AG08396 (cell line): Measurements from ENCODE around the gene AARSD1.
A peak's percentile ranks its signal among the peaks of the same experiment; 100 is the strongest.
"Not testable (repeated sequence)": the region's sequence is repeated elsewhere in the genome, so short reads cannot be mapped to it uniquely, and the experiment has no call there.

Experiments
- DNase-seq: peaks from one replicate; pipeline ENCODE4 v3.0.0; 2012; ENCODE audit warnings: low spot score, mixed read lengths

Gene AARSD1

GRCh38 chr17:42920106-42920900 lies 44.0 kb downstream of the AARSD1 start:
- no peak for DNase-seq

DNA sequence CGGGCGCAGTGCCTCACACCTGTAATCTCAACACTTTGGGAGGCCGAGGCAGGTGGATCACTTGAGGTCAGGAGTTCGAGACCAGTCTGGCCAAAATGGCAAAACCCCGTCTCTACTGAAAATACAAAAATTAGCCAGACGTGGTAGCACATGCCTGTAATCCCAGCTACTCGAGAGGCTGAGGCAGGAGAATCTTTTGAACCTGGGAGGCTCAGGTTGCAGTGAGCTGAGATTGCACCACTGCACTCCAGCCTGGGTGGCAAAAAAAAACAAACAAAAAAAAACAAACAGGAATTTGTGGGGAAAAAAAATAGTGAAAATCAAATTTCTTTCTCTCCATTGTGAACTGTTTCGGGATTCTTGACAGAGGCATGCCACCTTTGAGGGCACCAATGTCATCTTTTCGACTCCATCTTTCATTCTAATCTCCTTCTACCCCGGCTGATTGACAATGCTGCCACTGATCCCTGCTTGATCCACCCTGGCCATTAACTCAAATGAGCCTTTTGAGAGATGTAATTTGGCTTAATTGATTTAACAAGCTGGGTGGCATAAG lies 44.7 kb downstream of the AARSD1 start:
- DNase-seq, result not testable (repeated sequence)

GRCh38 chr17:42918902-42919521 lies 45.2 kb downstream of the AARSD1 start:
- no peak for DNase-seq

DNA sequence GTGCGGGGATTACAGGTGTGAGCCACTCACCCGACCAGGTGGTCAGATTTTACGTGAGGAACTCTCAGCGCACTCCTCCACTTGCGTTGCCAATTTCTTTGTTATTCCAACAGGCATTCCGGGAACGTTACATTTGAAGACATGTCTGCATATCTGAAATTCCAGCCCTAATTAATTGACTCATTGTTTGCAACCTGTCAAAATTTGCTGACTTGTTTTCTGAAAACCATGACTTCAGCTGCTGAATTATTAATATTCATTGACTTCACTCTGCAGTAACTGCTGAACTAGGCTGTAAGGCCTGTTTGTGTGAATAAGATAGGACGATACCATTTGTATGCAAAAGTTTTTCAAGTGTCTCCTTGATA lies 47.0 kb downstream of the AARSD1 start:
- DNase-seq, result no peak

- DNase-seq, result not testable (repeated sequence)
Observed at GRCh38 chr17:42916388-42917235, 47.6 kb downstream of the AARSD1 start.

DNA sequence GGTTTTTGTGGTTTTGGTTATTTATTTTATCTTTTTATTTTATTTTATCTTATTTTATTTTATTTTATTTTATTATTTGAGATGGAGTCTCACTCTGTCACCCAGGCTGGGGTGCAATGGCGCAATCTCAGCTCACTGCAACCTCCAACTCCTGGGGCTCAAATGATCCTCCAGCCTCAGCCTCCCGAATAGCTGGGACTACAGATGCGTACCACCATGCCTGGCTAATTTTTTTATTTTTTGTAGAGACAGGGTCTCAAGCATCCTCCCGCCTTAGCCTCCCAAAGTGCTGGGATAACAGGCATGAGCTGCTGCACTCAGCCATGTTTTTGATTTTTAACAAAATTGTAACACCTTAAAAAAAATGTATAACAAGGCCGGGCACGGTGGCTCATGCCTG lies 49.0 kb downstream of the AARSD1 start:
- not testable (repeated sequence) for DNase-seq

- no peak for DNase-seq
Observed at GRCh38 chr17:42913981-42914617, 50.2 kb downstream of the AARSD1 start.

DNA sequence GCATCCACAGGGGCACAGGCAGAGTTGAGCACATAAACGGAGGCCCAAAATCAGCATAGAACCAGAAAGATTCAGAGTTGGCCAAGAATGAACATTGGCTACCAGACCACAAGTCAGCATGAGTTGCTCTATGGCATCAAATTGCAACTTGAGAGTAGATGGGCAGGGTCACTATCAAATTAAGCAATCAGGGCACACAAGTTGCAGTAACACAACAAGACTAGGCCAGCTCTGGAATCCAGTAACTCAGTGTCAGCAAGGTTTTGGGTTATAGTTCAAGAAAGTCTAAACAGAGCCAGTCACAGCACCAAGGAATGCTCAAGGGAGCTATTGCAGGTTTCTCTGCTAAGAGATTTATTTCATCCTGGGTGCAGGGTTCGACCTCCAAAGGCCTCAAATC lies 50.7 kb downstream of the AARSD1 start:
- DNase-seq, result peak; percentile 14

DNA sequence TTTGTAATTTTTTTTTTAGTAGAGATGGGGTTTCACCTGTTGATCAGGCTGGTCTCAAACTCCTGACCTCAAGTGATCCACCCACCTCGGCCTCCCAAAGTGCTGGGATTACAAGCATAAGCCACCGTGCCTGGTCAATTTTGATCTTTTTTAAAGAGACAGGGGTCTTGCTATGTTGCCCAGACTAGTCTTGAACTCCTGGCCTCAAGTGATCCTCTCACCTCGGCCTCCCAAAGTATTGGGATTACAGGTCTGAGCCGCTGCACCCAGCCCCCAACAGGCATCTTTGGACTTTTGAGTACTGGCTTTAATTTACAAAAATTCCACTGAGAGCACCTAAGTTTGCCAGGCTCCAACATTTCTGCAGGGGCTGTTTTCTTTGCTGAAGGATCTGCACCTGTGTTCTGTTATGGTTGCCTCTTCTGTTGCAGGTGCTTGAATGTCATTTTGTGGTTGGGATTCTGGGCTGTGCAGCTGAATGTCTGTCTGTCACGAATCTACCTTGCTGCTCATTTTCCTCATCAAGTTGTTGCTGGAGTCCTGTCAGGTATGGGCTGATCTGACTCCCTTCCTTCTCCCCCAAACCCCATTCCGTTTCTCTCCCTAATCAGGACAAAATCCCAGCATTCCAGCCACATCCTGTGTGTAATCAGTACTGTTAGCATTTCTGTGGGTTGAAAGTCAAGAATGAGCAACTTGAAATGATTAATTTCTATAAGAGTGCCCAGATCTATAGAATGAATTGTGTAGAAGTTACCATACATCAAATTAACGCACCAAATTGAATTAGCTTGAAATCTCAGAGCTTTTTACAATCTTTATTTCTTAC lies 55.2 kb downstream of the AARSD1 start:
- DNase-seq, result no peak

DNA sequence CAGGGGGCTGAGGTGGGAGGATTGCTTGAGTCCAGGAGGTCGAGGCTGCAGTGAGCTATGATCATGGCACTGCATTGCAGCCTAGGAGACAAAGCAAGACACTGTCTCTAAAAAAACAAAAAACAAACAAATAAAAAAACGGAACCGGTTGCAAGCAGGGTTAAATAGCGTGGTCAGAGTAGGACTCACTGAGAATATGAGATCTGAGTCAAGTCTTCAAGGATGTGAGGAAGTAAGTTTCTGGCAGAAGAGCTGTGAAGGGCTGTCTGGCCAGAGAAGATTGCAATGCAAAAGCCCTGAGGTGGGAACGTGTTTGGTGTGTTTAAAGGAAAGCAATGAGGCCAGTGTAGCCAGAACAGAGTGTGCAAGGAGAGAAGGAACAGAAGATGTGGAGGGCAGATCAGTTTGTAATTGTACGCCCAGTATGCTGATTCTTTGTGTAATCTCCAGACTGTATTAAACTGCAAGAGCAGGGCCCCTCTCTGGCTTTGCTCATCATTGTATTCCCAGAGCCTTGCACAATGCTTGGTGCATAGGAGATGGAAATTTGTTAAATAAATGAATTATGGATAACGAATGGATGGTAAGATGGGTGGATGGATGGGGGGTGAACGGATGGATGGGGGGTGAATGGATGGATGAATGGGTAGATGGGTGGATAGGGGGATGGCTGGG lies 57.3 kb downstream of the AARSD1 start:
- DNase-seq, result no peak

- no peak for DNase-seq
Observed at GRCh38 chr17:42904110-42904469, 60.2 kb downstream of the AARSD1 start.

GRCh38 chr17:42901535-42902229 lies 62.6 kb downstream of the AARSD1 start:
- no peak for DNase-seq
